Cardiac ventricle fibroblast (primary cell): Measurements from ENCODE around the gene VPS18. TPM values are rescaled to one million over a fixed set of nuclear protein-coding genes. Genes with fewer than 3 reads are reported as not detected.

ENCODE experiments used
- total RNA-seq: library from RNA; depleted of rRNA; stranded (reverse); fragments of >200 nt; gene quantifications from 2 replicates; pipeline ENCODE4 v1.2.3, GENCODE V29; 2015

Gene VPS18
- total RNA-seq: 23.6 and 23.9 TPM in 2 replicates

GRCh38 chr15:40893733-40894680 lies at the start of gene VPS18:
Gene VPS18 (plus strand): TSS chr15:40894450. CDS start chr15:40894769, 319 bp downstream.

GRCh38 chr15:40873694-40874561 lies 20.3 kb upstream of the VPS18 start, which contains the start of gene RHOV:
Gene RHOV (minus strand): TSS chr15:40874234. CDS start chr15:40874139, 95 bp downstream.

GRCh38 chr15:40928821-40929659 lies 34.8 kb downstream of the VPS18 start, which contains the start of gene DLL4:
Gene DLL4 (plus strand): TSS chr15:40929340. CDS start chr15:40929669, 329 bp downstream.

GRCh38 chr15:40952901-40953712 lies 58.9 kb downstream of the VPS18 start, which contains the start of gene CHAC1:
Gene CHAC1 (plus strand): TSS chr15:40953471. CDS start chr15:40953584, 113 bp downstream.

Other genes with a start within 250 kb of the VPS18 start
- gene RAD51, start 199.3 kb upstream of the VPS18 start, total RNA-seq: 1.7 and 2.7 TPM in 2 replicates
- gene RMDN3, start 139.2 kb upstream of the VPS18 start, total RNA-seq: 20.5 and 20.9 TPM in 2 replicates
- gene GCHFR, start 130.4 kb upstream of the VPS18 start, total RNA-seq: 5.8 and 10.8 TPM in 2 replicates
- gene C15orf62, start 124.5 kb upstream of the VPS18 start, total RNA-seq: 0.05 and 0.25 TPM in 2 replicates
- gene ZFYVE19, start 87.4 kb upstream of the VPS18 start, total RNA-seq: 11.4 and 19.2 TPM in 2 replicates
- 17.0 and 43.3 TPM in 2 replicates for gene DNAJC17, start 87.0 kb upstream of the VPS18 start, total RNA-seq
- not detected in 2 replicates for gene PPP1R14D, start 65.7 kb upstream of the VPS18 start, total RNA-seq
- gene SPINT1, start 50.4 kb upstream of the VPS18 start, total RNA-seq: 0.24 and 0.25 TPM in 2 replicates
- not detected in 2 replicates for gene RHOV, start 20.2 kb upstream of the VPS18 start, total RNA-seq
- gene DLL4, start 34.9 kb downstream of the VPS18 start, total RNA-seq: 3.1 and 3.3 TPM in 2 replicates
- 4.2 and 6.1 TPM in 2 replicates for gene CHAC1, start 59.0 kb downstream of the VPS18 start, total RNA-seq
- 14.5 and 18.4 TPM in 2 replicates for gene INO80, start 221.8 kb downstream of the VPS18 start, total RNA-seq